Glutamatergic neuron (in vitro differentiated cells): ENCODE data around the gene NEK6. TPM values are rescaled to one million over a fixed set of nuclear protein-coding genes. Genes with fewer than 3 reads are reported as not detected.

Experiments
- DNase-seq: peaks from one replicate; pipeline ENCODE4 v3.0.0; 2022
- H3K27ac Mint-ChIP-seq: one replicate; pipeline ENCODE4 v1.8.0; 2020; ENCODE audit warnings: mild to moderate bottlenecking, mixed read lengths, inconsistent platforms; ENCODE audit not compliant: unreplicated experiment
- H3K27me3 Mint-ChIP-seq: one replicate; pipeline ENCODE4 v1.8.0; 2020; ENCODE audit warnings: mild to moderate bottlenecking, moderate library complexity, mixed read lengths, inconsistent platforms; ENCODE audit not compliant: unreplicated experiment
- H3K36me3 Mint-ChIP-seq: one replicate; pipeline ENCODE4 v1.8.0; 2020; ENCODE audit warnings: mild to moderate bottlenecking, mixed read lengths, inconsistent platforms; ENCODE audit not compliant: unreplicated experiment
- H3K4me1 Mint-ChIP-seq: one replicate; pipeline ENCODE4 v1.8.0; 2020; ENCODE audit warnings: mild to moderate bottlenecking, low read depth, mixed read lengths, inconsistent platforms; ENCODE audit not compliant: unreplicated experiment
- H3K4me3 Mint-ChIP-seq: one replicate; pipeline ENCODE4 v1.8.0; 2020; ENCODE audit warnings: mild to moderate bottlenecking, mixed read lengths, inconsistent platforms; ENCODE audit not compliant: unreplicated experiment
- H3K9me3 Mint-ChIP-seq: one replicate; pipeline ENCODE4 v1.8.0; 2020; ENCODE audit warnings: mild to moderate bottlenecking, moderate library complexity, mixed read lengths, inconsistent platforms; ENCODE audit not compliant: unreplicated experiment
- total RNA-seq: library from RNA; stranded (reverse); fragmentation: NEBNext Ultra II Directional; extraction: Animal tissue kit (Norgen Biotek cat#: 25700); gene quantifications from one replicate; pipeline ENCODE4 v1.2.1, GENCODE V29; 2021; ENCODE audit not compliant: unreplicated experiment
- TF ChIP-seq, protein P1 (sequence below): fragments of 200-600 bp; sonication (generic); IDR thresholded peaks from one replicate; pipeline ENCODE4 v1.5.0; 2021; ENCODE audit not compliant: partially characterized antibody, unreplicated experiment

Gene NEK6
- total RNA-seq, 1 donor from 2014 or later: 5.4 TPM

DNA sequence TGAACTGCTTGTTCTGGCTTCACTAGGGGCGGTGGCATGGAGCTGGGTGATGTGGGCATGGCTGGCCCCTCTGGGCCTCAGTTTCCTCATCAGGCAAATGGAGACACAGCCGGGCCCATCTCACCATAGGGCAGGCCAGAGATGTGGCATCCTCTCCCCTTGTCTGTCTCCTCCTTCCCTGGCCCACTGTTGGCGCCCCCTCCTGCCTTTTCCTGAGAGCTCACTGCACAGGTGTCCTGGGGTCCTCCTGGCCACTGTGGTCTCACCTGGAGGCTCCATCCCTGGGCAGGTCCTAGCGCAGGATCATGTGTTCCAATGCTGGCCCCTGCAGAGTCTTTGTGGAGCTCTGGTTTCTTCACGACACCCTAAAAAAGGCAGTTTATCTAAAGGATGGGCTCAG, 53.5 kb downstream of the NEK6 start:
- Mint-ChIP-seq H3K4me3 (no peak overlapping the region), H3K36me3 (no peaks in the 10 kb centered on the region), H3K27me3 (no peaks in the 10 kb centered on the region), H3K9me3 (no peaks in the 10 kb centered on the region), H3K4me1 (no peaks in the 10 kb centered on the region), H3K27ac (no peak overlapping the region)
- DNase-seq: no peak
- TF ChIP-seq, protein P1, sequence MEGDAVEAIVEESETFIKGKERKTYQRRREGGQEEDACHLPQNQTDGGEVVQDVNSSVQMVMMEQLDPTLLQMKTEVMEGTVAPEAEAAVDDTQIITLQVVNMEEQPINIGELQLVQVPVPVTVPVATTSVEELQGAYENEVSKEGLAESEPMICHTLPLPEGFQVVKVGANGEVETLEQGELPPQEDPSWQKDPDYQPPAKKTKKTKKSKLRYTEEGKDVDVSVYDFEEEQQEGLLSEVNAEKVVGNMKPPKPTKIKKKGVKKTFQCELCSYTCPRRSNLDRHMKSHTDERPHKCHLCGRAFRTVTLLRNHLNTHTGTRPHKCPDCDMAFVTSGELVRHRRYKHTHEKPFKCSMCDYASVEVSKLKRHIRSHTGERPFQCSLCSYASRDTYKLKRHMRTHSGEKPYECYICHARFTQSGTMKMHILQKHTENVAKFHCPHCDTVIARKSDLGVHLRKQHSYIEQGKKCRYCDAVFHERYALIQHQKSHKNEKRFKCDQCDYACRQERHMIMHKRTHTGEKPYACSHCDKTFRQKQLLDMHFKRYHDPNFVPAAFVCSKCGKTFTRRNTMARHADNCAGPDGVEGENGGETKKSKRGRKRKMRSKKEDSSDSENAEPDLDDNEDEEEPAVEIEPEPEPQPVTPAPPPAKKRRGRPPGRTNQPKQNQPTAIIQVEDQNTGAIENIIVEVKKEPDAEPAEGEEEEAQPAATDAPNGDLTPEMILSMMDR: no peak

DNA sequence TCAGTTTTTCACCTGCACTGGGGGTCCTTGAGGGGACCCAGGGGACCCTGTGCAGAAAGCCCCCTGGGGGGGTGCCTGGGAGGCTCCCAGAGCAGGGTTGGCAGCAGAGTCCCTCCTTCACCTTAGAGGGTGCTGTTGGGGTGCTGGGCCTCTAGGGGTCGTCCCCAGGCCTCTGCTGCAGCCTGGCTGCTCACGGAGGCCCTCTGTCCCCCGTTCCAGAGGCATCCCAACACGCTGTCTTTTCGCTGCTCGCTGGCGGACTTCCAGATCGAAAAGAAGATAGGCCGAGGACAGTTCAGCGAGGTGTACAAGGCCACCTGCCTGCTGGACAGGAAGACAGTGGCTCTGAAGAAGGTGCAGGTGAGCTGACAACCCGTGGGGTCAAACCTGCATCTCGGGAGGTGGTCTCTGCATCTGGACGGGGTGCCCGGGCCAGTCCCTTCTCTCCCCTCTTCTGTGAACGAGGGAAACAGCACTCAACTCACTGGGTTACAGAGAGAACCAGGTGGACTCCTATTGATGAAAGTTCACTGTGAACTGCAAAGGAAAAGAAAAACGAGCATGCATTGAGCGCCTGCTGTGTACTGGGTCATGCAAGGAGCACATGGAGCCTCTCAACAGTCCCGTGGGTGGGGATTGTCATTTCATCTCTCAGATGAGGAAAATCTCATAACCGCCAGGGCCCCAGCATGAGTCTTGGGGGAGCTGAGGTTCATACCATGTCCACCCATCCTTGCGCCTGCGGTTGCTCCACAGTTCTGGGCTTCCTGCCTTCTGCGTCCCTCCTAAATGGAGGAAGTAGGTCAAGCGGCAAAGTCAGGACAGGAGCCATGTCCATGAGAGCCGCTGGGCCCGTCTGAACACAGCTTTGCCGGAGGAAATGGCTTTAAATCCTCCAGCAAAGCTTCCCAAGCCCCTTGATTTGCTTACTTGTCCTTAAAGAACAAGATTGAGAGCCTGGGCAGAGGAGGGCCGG, 54.8 kb downstream of the NEK6 start:
- H3K4me1 Mint-ChIP-seq: no peaks in the 10 kb centered on the region
- no peak overlapping the region for H3K4me3 Mint-ChIP-seq
- TF ChIP-seq, protein P1: no peak
- H3K27me3 Mint-ChIP-seq: no peaks in the 10 kb centered on the region
- H3K27ac Mint-ChIP-seq: no peak overlapping the region
- no peaks in the 10 kb centered on the region for H3K36me3 Mint-ChIP-seq
- H3K9me3 Mint-ChIP-seq: no peaks in the 10 kb centered on the region
- DNase-seq: no peak

DNA sequence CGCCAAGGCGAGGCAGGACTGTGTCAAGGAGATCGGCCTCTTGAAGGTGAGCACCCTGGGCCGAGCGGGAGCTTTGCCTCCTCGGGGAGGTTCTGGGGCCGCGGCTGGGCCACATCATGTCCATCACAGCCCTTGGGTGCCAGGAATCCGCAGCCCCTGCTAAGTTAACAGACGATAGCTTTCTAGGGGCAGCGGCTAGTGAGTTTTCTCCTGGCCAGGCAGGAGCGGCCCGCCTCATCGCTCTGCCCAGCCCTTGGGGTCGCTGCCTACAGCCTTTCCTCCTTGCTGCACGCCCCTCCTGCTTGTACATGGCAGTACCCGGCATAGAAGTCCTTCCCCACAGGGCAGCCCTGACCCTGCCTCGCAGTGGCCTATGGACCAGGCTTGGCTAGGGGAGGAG, 56.2 kb downstream of the NEK6 start:
- DNase-seq: no peak
- no peaks in the 10 kb centered on the region for H3K36me3 Mint-ChIP-seq
- H3K4me1 Mint-ChIP-seq: no peaks in the 10 kb centered on the region
- no peak overlapping the region for H3K27ac Mint-ChIP-seq
- TF ChIP-seq, protein P1: no peak
- no peaks in the 10 kb centered on the region for H3K27me3 Mint-ChIP-seq
- no peaks in the 10 kb centered on the region for H3K9me3 Mint-ChIP-seq
- no peak overlapping the region for H3K4me3 Mint-ChIP-seq

DNA sequence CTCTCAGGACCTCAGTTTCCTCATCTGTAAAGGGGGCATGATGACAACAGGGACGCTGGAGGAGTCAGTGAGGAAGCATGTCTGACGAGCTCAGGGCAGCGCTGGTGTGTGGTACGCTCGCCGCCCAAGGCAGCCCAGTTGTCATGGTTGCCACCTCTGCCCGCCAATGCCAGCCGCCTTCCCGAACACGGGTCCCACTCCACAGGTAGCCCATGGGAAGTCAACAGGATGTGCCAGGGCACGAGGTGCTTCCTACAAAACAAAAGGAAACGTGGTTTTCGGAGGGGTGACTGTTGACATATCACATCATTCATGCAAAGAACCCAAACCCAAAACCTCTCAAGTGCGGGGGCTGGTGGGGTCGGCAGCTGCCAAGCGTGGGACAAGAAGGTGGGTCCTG, 58.1 kb downstream of the NEK6 start:
- no peak overlapping the region for H3K27ac Mint-ChIP-seq
- H3K9me3 Mint-ChIP-seq: peaks cover 2% of the 10 kb centered on the region
- no peak for DNase-seq
- H3K4me3 Mint-ChIP-seq: no peak overlapping the region
- TF ChIP-seq, protein P1: no peak
- H3K4me1 Mint-ChIP-seq: no peaks in the 10 kb centered on the region
- no peaks in the 10 kb centered on the region for H3K36me3 Mint-ChIP-seq
- H3K27me3 Mint-ChIP-seq: no peaks in the 10 kb centered on the region
